Mesothelial cell of epicardium (in vitro differentiated cells): ENCODE results near the gene STMN3. TPM values are rescaled to one million over a fixed set of nuclear protein-coding genes. Genes with fewer than 3 reads are reported as not detected.

ENCODE experiments used
- DNase-seq, 2 experiments: peaks; one replicate each; pipeline ENCODE4 v3.0.0; 2021; ENCODE audit warnings: low spot score in 2 of 2; ENCODE audit not compliant: unreplicated experiment in 2 of 2
- H3K27ac Mint-ChIP-seq: 2 replicates; pipeline ENCODE4 v1.8.0; 2021; ENCODE audit warnings: mixed read lengths
- H3K27me3 Mint-ChIP-seq: 2 replicates; pipeline ENCODE4 v1.8.0; 2021; ENCODE audit warnings: low read depth, mixed read lengths
- H3K36me3 Mint-ChIP-seq: 2 replicates; pipeline ENCODE4 v1.8.0; 2021; ENCODE audit warnings: mixed read lengths
- H3K4me1 Mint-ChIP-seq: 2 replicates; pipeline ENCODE4 v1.8.0; 2021; ENCODE audit warnings: mixed read lengths
- H3K4me3 Mint-ChIP-seq: 2 replicates; pipeline ENCODE4 v1.8.0; 2021; ENCODE audit warnings: mild to moderate bottlenecking, moderate library complexity, mixed read lengths
- H3K9me3 Mint-ChIP-seq: 2 replicates; pipeline ENCODE4 v1.8.0; 2021; ENCODE audit warnings: mixed read lengths
- CTCF ChIP-seq: fragments of 200-600 bp; sonication (generic); IDR thresholded peaks from one replicate; pipeline ENCODE4 v1.5.0; 2021; ENCODE audit warnings: antibody characterized with exemption; ENCODE audit not compliant: unreplicated experiment
- total RNA-seq: library from RNA; stranded (reverse); gene quantifications from 3 replicates; pipeline ENCODE4 v1.2.1, GENCODE V29; 2021

The STMN3 gene
- total RNA-seq, 1 donor from 2014 or later = 34.1 TPM

- no peaks in the 10 kb centered on the region for H3K27me3 Mint-ChIP-seq
- H3K27ac Mint-ChIP-seq = no peak overlapping the region
- H3K9me3 Mint-ChIP-seq = no peaks in the 10 kb centered on the region
- DNase-seq = no peak
- H3K4me1 Mint-ChIP-seq = peaks cover 13% of the 10 kb centered on the region
- no peak for TF ChIP-seq CTCF
- H3K4me3 Mint-ChIP-seq = no peak overlapping the region
- peaks cover 2% of the 10 kb centered on the region for H3K36me3 Mint-ChIP-seq
Measured at GRCh38 chr20:63624486-63624885, 28.7 kb downstream of the STMN3 start.

- DNase-seq = no peak
- TF ChIP-seq CTCF = no peak
- no peaks in the 10 kb centered on the region for H3K27me3 Mint-ChIP-seq
- H3K4me1 Mint-ChIP-seq = peaks cover 2% of the 10 kb centered on the region
- H3K9me3 Mint-ChIP-seq = no peaks in the 10 kb centered on the region
- no peak overlapping the region for H3K4me3 Mint-ChIP-seq
- H3K36me3 Mint-ChIP-seq = peaks cover 7% of the 10 kb centered on the region
- no peak overlapping the region for H3K27ac Mint-ChIP-seq
Measured at GRCh38 chr20:63622732-63623131, 30.5 kb downstream of the STMN3 start.

- DNase-seq = no peak
- TF ChIP-seq CTCF = no peak
- H3K27me3 Mint-ChIP-seq = no peaks in the 10 kb centered on the region
- H3K27ac Mint-ChIP-seq = no peak overlapping the region
- H3K4me3 Mint-ChIP-seq = no peak overlapping the region
- peaks cover 10% of the 10 kb centered on the region for H3K36me3 Mint-ChIP-seq
- H3K9me3 Mint-ChIP-seq = no peaks in the 10 kb centered on the region
- H3K4me1 Mint-ChIP-seq = peaks cover 2% of the 10 kb centered on the region
Measured at GRCh38 chr20:63622096-63622495, 31.1 kb downstream of the STMN3 start.

- Mint-ChIP-seq H3K9me3 (no peaks in the 10 kb centered on the region), H3K27ac (no peak overlapping the region), H3K27me3 (no peaks in the 10 kb centered on the region), H3K36me3 (peaks cover 14% of the 10 kb centered on the region), H3K4me3 (no peak overlapping the region), H3K4me1 (peaks cover 2% of the 10 kb centered on the region)
- no peak for DNase-seq
- no peak for TF ChIP-seq CTCF
Measured at GRCh38 chr20:63620991-63621390, 32.2 kb downstream of the STMN3 start.

- H3K4me3 Mint-ChIP-seq = no peak overlapping the region
- H3K36me3 Mint-ChIP-seq = peaks cover 26% of the 10 kb centered on the region
- no peak for TF ChIP-seq CTCF
- DNase-seq = no peak
- no peaks in the 10 kb centered on the region for H3K9me3 Mint-ChIP-seq
- no peak overlapping the region for H3K27ac Mint-ChIP-seq
- H3K4me1 Mint-ChIP-seq = no peaks in the 10 kb centered on the region
- H3K27me3 Mint-ChIP-seq = no peaks in the 10 kb centered on the region
Measured at GRCh38 chr20:63619505-63619904, 33.7 kb downstream of the STMN3 start.

- Mint-ChIP-seq H3K27me3 (no peaks in the 10 kb centered on the region), H3K36me3 (peaks cover 27% of the 10 kb centered on the region), H3K27ac (no peak overlapping the region), H3K4me1 (no peaks in the 10 kb centered on the region), H3K4me3 (no peak overlapping the region), H3K9me3 (no peaks in the 10 kb centered on the region)
- no peak for DNase-seq
- no peak for TF ChIP-seq CTCF
Measured at GRCh38 chr20:63619086-63619485, 34.1 kb downstream of the STMN3 start.
